Stimulated activated naive B cell treated with anti-CD40 and anti-IgM and Interleukin-4, amounts not matched to agents 10 μg/mL and 1 μg/mL and 100 μg/mL, for 72 hours (primary cell): Measurements from ENCODE around the gene SNX18.

Source experiments
- ATAC-seq, 2 donors: fragments of 150-1000 bp; cut with Tn5 transposase; replicated peaks; 2 replicates each; pipeline ENCODE4 v1.10.0; 2021; ENCODE audit warnings: moderate library complexity in 1 of 2
- DNase-seq: peaks from one replicate; pipeline ENCODE4 v3.0.0; 2021
- H3K27ac Mint-ChIP-seq: one replicate; pipeline ENCODE4 v1.8.0; 2022; ENCODE audit warnings: mild to moderate bottlenecking, mixed read lengths
- H3K27me3 Mint-ChIP-seq, 2 donors: one replicate each; pipeline ENCODE4 v1.8.0; 2022; ENCODE audit warnings: mixed read lengths in 2 of 2
- H3K36me3 Mint-ChIP-seq, 2 donors: one replicate each; pipeline ENCODE4 v1.8.0; 2022; ENCODE audit warnings: mixed read lengths in 2 of 2, mild to moderate bottlenecking in 1 of 2
- H3K4me1 Mint-ChIP-seq, 2 donors: one replicate each; pipeline ENCODE4 v1.8.0; 2022; ENCODE audit warnings: mixed read lengths in 2 of 2, mild to moderate bottlenecking in 1 of 2
- H3K4me3 Mint-ChIP-seq, 2 donors: one replicate each; pipeline ENCODE4 v1.8.0; 2022; ENCODE audit warnings: mild to moderate bottlenecking in 2 of 2, mixed read lengths in 2 of 2, moderate library complexity in 1 of 2
- H3K9me3 Mint-ChIP-seq, 2 donors: one replicate each; pipeline ENCODE4 v1.8.0; 2022; ENCODE audit warnings: mixed read lengths in 2 of 2, mild to moderate bottlenecking in 1 of 2

SNX18 gene

DNA sequence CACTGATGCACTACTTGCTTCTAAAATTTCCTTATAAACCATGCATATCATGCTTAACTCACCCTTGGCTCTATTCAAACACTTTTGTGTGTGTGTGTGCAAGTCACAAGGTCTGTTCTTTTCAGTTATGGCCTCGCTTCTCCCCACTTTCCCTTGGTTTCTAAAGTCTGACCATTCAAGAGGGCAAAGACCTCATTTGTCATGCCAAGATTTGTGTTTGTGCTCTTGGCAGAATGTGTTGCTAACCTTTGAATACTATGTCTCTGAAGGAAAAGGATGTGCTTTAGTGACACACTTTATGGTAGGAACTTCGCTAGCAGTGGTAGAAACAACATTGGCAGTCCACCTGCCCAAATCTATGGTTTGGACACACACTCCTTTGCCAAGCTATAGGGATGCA, 50.4 kb downstream of the SNX18 start:
- Mint-ChIP-seq H3K27ac (no peak overlapping the region), H3K9me3 (peaks cover 0 to 4% of the 10 kb centered on the region in 2 donors), H3K27me3 (no peaks in the 10 kb centered on the region), H3K36me3 (peaks cover 0 to 4% of the 10 kb centered on the region in 2 donors), H3K4me3 (no peak overlapping the region), H3K4me1 (peaks cover 7 to 12% of the 10 kb centered on the region in 2 donors)
- ATAC-seq (no peak), DNase-seq (no peak)

DNA sequence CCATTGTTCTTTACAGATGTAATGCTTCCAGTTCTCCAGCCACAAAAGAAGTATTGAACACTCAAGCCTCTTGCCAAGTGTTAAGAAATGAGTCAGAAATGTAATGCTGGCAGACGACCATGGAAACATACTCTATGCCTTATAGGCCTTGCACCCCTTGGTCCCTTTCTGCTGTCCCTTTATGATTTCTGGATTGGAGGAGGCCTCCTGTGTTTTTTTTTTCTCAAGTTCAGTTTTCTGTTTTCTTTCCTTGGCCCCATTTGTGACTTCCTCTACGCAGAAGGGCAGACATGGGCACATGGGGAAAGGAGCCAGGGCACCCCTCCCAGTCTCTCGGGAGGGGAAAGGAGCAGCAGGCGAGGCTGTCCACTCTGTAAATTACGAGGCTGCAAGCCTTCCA, 53.4 kb downstream of the SNX18 start:
- peaks cover 11 to 23% of the 10 kb centered on the region in 2 donors for H3K4me1 Mint-ChIP-seq
- no peak overlapping the region for H3K4me3 Mint-ChIP-seq
- DNase-seq (no peak), ATAC-seq (no peak)
- no peak overlapping the region for H3K27ac Mint-ChIP-seq
- peaks cover 1 to 4% of the 10 kb centered on the region in 2 donors for H3K36me3 Mint-ChIP-seq
- no peaks in the 10 kb centered on the region for H3K27me3 Mint-ChIP-seq
- peaks cover 0 to 4% of the 10 kb centered on the region in 2 donors for H3K9me3 Mint-ChIP-seq

DNA sequence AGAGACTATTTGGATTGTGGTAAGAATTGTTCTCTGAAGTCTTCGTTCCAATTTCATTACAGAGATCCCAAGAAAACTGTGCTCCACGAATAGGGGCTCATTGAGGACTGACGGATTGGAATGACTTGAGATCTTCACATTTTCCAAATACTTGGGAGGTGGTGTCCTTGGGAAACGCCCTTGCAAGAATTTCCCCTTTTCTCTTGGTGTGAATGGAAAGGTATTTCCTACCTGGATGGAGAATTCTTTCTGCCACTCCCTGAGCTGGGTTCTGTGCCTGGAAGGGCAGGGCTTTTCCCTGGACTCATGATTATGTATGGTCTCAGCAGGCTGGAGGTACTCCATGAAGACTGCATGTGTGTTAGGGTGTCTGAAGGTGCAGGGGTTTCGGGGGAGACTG, 53.9 kb downstream of the SNX18 start:
- no peak for ATAC-seq
- Mint-ChIP-seq H3K4me1 (peaks cover 11 to 24% of the 10 kb centered on the region in 2 donors), H3K27ac (no peak overlapping the region), H3K27me3 (no peaks in the 10 kb centered on the region), H3K36me3 (peaks cover 1 to 4% of the 10 kb centered on the region in 2 donors), H3K9me3 (peaks cover 0 to 4% of the 10 kb centered on the region in 2 donors), H3K4me3 (no peak overlapping the region)
- DNase-seq = no peak

- ATAC-seq (no peak), DNase-seq (no peak)
Observed at GRCh38 chr5:54573812-54574489, 56.4 kb downstream of the SNX18 start.

GRCh38 chr5:54577528-54577927, 60.0 kb downstream of the SNX18 start:
- Mint-ChIP-seq H3K4me1 (peaks cover 14 to 35% of the 10 kb centered on the region in 2 donors), H3K27me3 (no peaks in the 10 kb centered on the region), H3K9me3 (no peaks in the 10 kb centered on the region), H3K36me3 (peaks cover 0 to 1% of the 10 kb centered on the region in 2 donors), H3K27ac (no peak overlapping the region), H3K4me3 (no peak overlapping the region)
- ATAC-seq (no peak), DNase-seq (no peak)

More at GRCh38 chr5:54573812-54574489, 56.4 kb downstream of the SNX18 start:
- Mint-ChIP-seq H3K27me3 (no peaks in the 10 kb centered on the region), H3K27ac (no peak overlapping the region), H3K36me3 (peaks cover 0 to 1% of the 10 kb centered on the region in 2 donors), H3K4me3 (no peak overlapping the region), H3K4me1 (peaks cover 6 to 18% of the 10 kb centered on the region in 2 donors), H3K9me3 (no peaks in the 10 kb centered on the region)

DNA sequence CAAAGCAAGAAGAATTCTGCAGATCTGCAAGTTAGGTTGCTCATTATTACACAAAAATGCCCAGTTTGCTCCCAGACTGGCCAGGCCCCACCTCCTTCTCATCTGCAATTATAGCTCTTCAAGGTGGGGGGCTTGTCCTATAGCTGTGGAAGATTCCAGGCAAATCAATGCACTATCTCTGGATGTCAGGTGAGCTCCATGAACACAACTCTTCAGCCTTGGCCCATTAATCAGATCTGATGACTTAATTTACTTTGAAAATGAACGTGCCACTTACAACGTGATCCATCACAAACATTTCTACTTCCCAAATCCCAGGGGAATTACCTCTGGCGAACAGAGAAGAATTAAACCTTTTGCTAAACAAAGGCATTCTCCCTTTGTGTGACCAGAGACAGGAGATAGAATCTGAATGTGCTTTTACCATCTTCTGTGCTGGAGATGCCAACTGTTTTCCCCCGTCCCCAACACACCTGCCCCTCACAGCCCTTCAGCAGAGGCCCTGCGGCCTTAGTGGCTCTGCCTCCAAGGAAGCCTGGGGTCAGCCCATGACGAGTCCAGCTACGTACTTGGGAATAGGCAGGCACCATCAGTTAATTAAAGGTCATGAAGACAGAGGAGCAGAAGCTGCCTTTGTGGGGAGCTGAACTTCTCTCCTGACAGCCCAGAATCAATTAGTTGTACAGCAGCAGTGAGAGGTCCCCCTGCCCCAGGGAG, 60.5 kb downstream of the SNX18 start:
- Mint-ChIP-seq H3K27ac (no peak overlapping the region), H3K36me3 (peaks cover 0 to 1% of the 10 kb centered on the region in 2 donors), H3K9me3 (no peaks in the 10 kb centered on the region), H3K4me3 (no peak overlapping the region), H3K4me1 (peaks cover 14 to 35% of the 10 kb centered on the region in 2 donors), H3K27me3 (no peaks in the 10 kb centered on the region)
- no peak for ATAC-seq
- DNase-seq = no peak

GRCh38 chr5:54579591-54580295, 62.2 kb downstream of the SNX18 start:
- H3K27me3 Mint-ChIP-seq = no peaks in the 10 kb centered on the region
- DNase-seq = no peak
- no peak overlapping the region for H3K4me3 Mint-ChIP-seq
- H3K27ac Mint-ChIP-seq = no peak overlapping the region
- no peak for ATAC-seq
- H3K36me3 Mint-ChIP-seq = no peaks in the 10 kb centered on the region
- no peaks in the 10 kb centered on the region for H3K9me3 Mint-ChIP-seq
- H3K4me1 Mint-ChIP-seq = peaks cover 10 to 29% of the 10 kb centered on the region in 2 donors

- H3K4me1 Mint-ChIP-seq = peaks cover 10 to 23% of the 10 kb centered on the region in 2 donors
- DNase-seq (no peak), ATAC-seq (no peak)
- no peak overlapping the region for H3K4me3 Mint-ChIP-seq
- no peak overlapping the region for H3K27ac Mint-ChIP-seq
- no peaks in the 10 kb centered on the region for H3K27me3 Mint-ChIP-seq
- H3K36me3 Mint-ChIP-seq = peaks cover 0 to 2% of the 10 kb centered on the region in 2 donors
- H3K9me3 Mint-ChIP-seq = peaks cover 2 to 5% of the 10 kb centered on the region in 2 donors
Observed at GRCh38 chr5:54580997-54581811, 63.6 kb downstream of the SNX18 start.

DNA sequence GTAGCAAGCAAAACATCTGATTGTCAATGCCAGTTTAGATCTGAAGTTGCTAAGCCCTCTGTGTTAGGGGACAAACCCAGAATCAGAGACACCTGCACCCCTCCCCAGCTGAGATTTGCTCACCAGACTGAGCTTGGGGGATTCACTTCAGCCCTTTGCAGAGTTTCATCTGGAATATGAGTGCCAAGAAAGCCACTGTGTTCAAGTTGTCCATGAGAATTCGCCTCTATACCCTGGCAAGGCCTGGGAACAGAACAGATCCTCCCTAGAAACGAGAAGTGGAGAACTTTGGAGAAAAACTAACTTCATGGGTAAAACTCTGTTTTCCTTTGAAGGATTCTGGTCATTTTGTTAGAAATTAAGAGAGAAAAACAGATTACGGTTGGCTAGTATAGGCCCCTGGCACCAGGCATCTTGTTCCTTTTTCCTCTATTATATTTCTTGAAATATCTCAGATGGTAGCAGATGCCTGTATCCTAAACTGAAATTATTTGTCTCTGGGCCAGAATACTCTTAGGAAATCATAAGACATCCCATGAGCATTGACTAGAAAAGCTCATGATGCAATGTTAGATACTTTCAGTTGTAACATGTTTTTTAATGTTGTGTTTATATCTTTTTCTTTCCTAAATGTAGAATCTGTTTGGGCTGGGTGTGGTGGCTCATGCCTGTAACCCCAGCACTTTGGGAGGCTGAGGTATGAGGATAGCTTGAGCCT, 64.4 kb downstream of the SNX18 start:
- no peak overlapping the region for H3K27ac Mint-ChIP-seq
- H3K4me1 Mint-ChIP-seq = peaks cover 10 to 23% of the 10 kb centered on the region in 2 donors
- H3K27me3 Mint-ChIP-seq = no peaks in the 10 kb centered on the region
- peaks cover 0 to 2% of the 10 kb centered on the region in 2 donors for H3K36me3 Mint-ChIP-seq
- H3K9me3 Mint-ChIP-seq = peaks cover 3 to 10% of the 10 kb centered on the region in 2 donors
- DNase-seq (no peak), ATAC-seq (no peak)
- no peak overlapping the region for H3K4me3 Mint-ChIP-seq

DNA sequence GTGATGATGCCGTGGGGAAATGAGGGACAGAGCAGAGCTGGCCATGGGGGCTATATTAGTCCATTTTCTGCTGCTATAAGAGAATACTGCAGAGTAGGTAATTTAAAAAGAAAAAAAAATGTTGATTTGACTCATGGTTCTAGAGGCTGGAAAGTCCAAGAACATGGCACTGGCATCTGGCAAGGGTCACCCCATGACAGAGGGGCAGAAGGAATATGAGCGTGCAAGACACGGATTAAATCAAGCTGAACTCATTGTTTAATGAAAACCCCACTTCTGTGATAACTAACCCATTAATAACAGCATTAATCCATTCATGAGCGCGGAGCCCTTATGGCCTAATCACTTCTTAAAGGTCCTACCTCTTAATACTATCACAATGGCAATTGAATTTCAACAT, 68.8 kb downstream of the SNX18 start:
- H3K27me3 Mint-ChIP-seq = no peaks in the 10 kb centered on the region
- ATAC-seq (no peak), DNase-seq (no peak)
- H3K36me3 Mint-ChIP-seq = peaks cover 0 to 2% of the 10 kb centered on the region in 2 donors
- H3K4me3 Mint-ChIP-seq = no peak overlapping the region
- no peak overlapping the region for H3K27ac Mint-ChIP-seq
- H3K9me3 Mint-ChIP-seq = peaks cover 3 to 10% of the 10 kb centered on the region in 2 donors
- peaks cover 15 to 21% of the 10 kb centered on the region in 2 donors for H3K4me1 Mint-ChIP-seq

DNA sequence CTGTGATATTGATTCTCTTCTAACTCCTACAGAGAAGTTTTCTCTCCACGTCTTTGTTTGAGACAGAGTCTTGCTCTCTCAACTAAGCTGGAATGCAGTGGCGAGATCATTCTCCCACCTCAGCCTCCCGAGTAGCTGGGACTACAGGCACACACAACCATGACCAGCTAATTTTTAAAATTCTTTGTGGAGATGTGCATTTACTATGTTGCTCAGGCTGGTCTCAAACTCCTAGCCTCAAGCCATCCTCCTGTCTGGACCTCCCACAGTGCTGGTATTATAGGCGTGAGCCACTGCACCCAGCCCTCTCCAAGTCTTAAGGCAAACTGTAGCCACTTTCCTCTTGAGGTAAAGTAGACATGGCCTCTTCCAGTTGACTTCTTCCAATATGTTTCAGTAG, 72.2 kb downstream of the SNX18 start:
- Mint-ChIP-seq H3K36me3 (peaks cover 0 to 2% of the 10 kb centered on the region in 2 donors), H3K4me3 (no peak overlapping the region), H3K9me3 (peaks cover 3 to 10% of the 10 kb centered on the region in 2 donors), H3K27ac (no peak overlapping the region), H3K27me3 (no peaks in the 10 kb centered on the region), H3K4me1 (peaks cover 12 to 15% of the 10 kb centered on the region in 2 donors)
- DNase-seq = no peak
- no peak for ATAC-seq

- ATAC-seq (no peak), DNase-seq (no peak)
- H3K27me3 Mint-ChIP-seq = peaks cover 0 to 3% of the 10 kb centered on the region in 2 donors
- H3K27ac Mint-ChIP-seq = no peak overlapping the region
- peaks cover 2 to 6% of the 10 kb centered on the region in 2 donors for H3K9me3 Mint-ChIP-seq
- H3K4me1 Mint-ChIP-seq = peaks cover 12 to 15% of the 10 kb centered on the region in 2 donors
- H3K36me3 Mint-ChIP-seq = no peaks in the 10 kb centered on the region
- no peak overlapping the region for H3K4me3 Mint-ChIP-seq
Observed at GRCh38 chr5:54590824-54591223, 73.3 kb downstream of the SNX18 start.

- Mint-ChIP-seq H3K27me3 (peaks cover 0 to 4% of the 10 kb centered on the region in 2 donors), H3K4me1 (peaks cover 16 to 20% of the 10 kb centered on the region in 2 donors), H3K36me3 (peaks cover 10 to 21% of the 10 kb centered on the region in 2 donors), H3K27ac (no peak overlapping the region), H3K9me3 (peaks cover 14 to 15% of the 10 kb centered on the region in 2 donors), H3K4me3 (no peak overlapping the region)
- no peak for DNase-seq
- ATAC-seq = no peak
Observed at GRCh38 chr5:54593779-54594178, 76.2 kb downstream of the SNX18 start.
